Measurements from ENCODE around the gene SPEF2.

The SPEF2 gene

GRCh38 chr5:35735718-35736117 is 118.1 kb downstream of the SPEF2 start:
- DNase-seq = no peak

- no peak for DNase-seq
Observed at GRCh38 chr5:35736280-35736679, 118.6 kb downstream of the SPEF2 start.

- no peak for DNase-seq
Observed at GRCh38 chr5:35741126-35741716, 123.6 kb downstream of the SPEF2 start.

- no peak for DNase-seq
Observed at GRCh38 chr5:35741971-35742370, 124.3 kb downstream of the SPEF2 start.

- DNase-seq = no peak
Observed at GRCh38 chr5:35743644-35744043, 126.0 kb downstream of the SPEF2 start.

- no peak for DNase-seq
Observed at GRCh38 chr5:35745193-35745592, 127.5 kb downstream of the SPEF2 start.

- no peak for DNase-seq
Observed at GRCh38 chr5:35745660-35746059, 128.0 kb downstream of the SPEF2 start.

- no peak for DNase-seq
Observed at GRCh38 chr5:35752012-35752411, 134.3 kb downstream of the SPEF2 start.

GRCh38 chr5:35753500-35753899 is 135.8 kb downstream of the SPEF2 start:
- DNase-seq = no peak

GRCh38 chr5:35754481-35754880 is 136.8 kb downstream of the SPEF2 start:
- DNase-seq = no peak

- no peak for DNase-seq
Observed at GRCh38 chr5:35755966-35756365, 138.3 kb downstream of the SPEF2 start.

- no peak for DNase-seq
Observed at GRCh38 chr5:35758151-35758724, 140.6 kb downstream of the SPEF2 start.

GRCh38 chr5:35761541-35761940 is 143.9 kb downstream of the SPEF2 start:
- no peak for DNase-seq

GRCh38 chr5:35762368-35762767 is 144.7 kb downstream of the SPEF2 start:
- DNase-seq = no peak

- DNase-seq = no peak
Observed at GRCh38 chr5:35765921-35766320, 148.3 kb downstream of the SPEF2 start.

- no peak for DNase-seq
Observed at GRCh38 chr5:35771300-35771699, 153.6 kb downstream of the SPEF2 start.

GRCh38 chr5:35771839-35772238 is 154.2 kb downstream of the SPEF2 start:
- no peak for DNase-seq

GRCh38 chr5:35773967-35774366 is 156.3 kb downstream of the SPEF2 start:
- DNase-seq = no peak

GRCh38 chr5:35776757-35777156 is 159.1 kb downstream of the SPEF2 start:
- DNase-seq = no peak

- peak; percentile 17 for DNase-seq
Observed at GRCh38 chr5:35777358-35778087, 159.9 kb downstream of the SPEF2 start.

GRCh38 chr5:35778259-35778769 is 160.7 kb downstream of the SPEF2 start:
- DNase-seq = no peak

GRCh38 chr5:35780236-35780635 is 162.6 kb downstream of the SPEF2 start:
- no peak for DNase-seq

GRCh38 chr5:35781181-35781790 is 163.6 kb downstream of the SPEF2 start:
- no peak for DNase-seq

- no peak for DNase-seq
Observed at GRCh38 chr5:35783551-35783950, 165.9 kb downstream of the SPEF2 start.
